SK-N-MC (cell line): ENCODE data around the gene MYO1D.

Experiments used
- EZH2 ChIP-seq: fragments of 200-600 bp; sonication (generic); IDR thresholded peaks from one replicate; pipeline ENCODE4 v1.6.1; 2017; ENCODE audit warnings: antibody characterized with exemption
- FOXP2 ChIP-seq: optimal IDR thresholded peaks from 2 replicates; pipeline ENCODE3; 2011; ENCODE audit warnings: mild to moderate bottlenecking, moderate library complexity; ENCODE audit not compliant: insufficient read depth; ENCODE audit errors: extremely low read length, control extremely low read depth
- POLR2AphosphoS5 ChIP-seq: IDR thresholded peaks from 2 replicates; pipeline ENCODE4 v1.6.1; 2012; ENCODE audit warnings: mild to moderate bottlenecking, low read depth, low read length, borderline replicate concordance

DNA sequence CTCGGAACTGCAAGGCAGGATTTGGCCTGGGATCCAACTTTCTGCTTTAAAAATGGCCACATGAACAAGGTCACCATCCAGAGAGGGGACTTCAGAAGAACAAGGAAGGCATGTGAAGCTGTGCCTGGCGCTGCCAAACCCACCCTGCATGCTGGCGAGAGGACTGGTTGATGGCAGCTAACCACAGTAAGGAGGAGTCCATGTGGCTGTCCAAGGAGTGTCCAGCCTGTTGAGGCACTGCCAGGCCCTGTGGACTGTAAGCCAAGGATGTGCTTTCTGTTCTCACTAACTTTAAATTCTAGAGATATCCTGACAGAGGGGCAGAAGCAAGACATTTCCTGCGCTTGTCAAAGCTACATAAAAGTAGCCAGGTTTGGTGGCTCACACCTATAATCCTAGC lies 349.8 kb downstream of the MYO1D start:
- TF ChIP-seq POLR2AphosphoS5 (no peak), EZH2 (no peak), FOXP2 (no peak)
